Transverse colon (tissue), 3 donors: Measurements from ENCODE around the gene MMP19.

Experiments
- EP300 ChIP-seq: sonication (generic); formaldehyde crosslinking; IDR thresholded peaks from one replicate; pipeline ENCODE4 v1.6.1; 2017; ENCODE audit warnings: antibody characterized with exemption, low read depth
- TF ChIP-seq, protein P1 (sequence below), 5 experiments: fragments of 200-600 bp in 3 of 5; fragments of 450-650 bp in 2 of 5; sonication (generic) in 3 of 5; IDR thresholded peaks; 1 replicate in 2 of 5; 2 replicates in 3 of 5; pipeline ENCODE4 v1.5.1; 2016 to 2017; ENCODE audit warnings: antibody characterized with exemption in 5 of 5, inconsistent platforms in 3 of 5, mild to moderate bottlenecking in 2 of 5, moderate library complexity in 1 of 5

DNA sequence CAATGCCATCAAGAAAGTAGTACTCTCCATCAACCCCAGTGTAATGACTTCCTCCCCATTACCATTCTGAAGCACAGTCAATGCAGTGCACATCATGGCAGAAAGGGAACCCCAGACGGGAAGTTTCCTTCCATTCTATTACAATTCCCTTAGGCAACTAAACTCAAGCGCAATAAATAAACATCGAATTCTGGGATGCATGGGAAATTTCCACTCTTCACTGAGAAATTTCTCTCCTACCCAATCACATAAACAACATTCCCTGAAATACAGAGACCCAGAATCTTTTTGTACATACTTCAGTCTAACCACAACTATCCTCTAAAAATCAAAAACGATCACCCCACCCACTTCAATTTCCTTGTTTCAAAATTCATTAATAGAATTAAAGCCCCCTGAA lies 45.2 kb downstream of the MMP19 start:
- TF ChIP-seq EP300 = no peak
- TF ChIP-seq, protein P1, sequence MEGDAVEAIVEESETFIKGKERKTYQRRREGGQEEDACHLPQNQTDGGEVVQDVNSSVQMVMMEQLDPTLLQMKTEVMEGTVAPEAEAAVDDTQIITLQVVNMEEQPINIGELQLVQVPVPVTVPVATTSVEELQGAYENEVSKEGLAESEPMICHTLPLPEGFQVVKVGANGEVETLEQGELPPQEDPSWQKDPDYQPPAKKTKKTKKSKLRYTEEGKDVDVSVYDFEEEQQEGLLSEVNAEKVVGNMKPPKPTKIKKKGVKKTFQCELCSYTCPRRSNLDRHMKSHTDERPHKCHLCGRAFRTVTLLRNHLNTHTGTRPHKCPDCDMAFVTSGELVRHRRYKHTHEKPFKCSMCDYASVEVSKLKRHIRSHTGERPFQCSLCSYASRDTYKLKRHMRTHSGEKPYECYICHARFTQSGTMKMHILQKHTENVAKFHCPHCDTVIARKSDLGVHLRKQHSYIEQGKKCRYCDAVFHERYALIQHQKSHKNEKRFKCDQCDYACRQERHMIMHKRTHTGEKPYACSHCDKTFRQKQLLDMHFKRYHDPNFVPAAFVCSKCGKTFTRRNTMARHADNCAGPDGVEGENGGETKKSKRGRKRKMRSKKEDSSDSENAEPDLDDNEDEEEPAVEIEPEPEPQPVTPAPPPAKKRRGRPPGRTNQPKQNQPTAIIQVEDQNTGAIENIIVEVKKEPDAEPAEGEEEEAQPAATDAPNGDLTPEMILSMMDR (IDR thresholded peaks at IDR 0.05) = no peak
